Inferior parietal cortex (tissue), 1 donor: ENCODE measurements around the gene ZBTB16.

Experiments used
- DNase-seq: peaks from one replicate; pipeline ENCODE4 v3.0.0-alpha.2; 2016; ENCODE audit errors: extremely low spot score

The ZBTB16 gene

GRCh38 chr11:114281388-114281956 lies 222.0 kb downstream of the ZBTB16 start:
- DNase-seq: no peak

DNA sequence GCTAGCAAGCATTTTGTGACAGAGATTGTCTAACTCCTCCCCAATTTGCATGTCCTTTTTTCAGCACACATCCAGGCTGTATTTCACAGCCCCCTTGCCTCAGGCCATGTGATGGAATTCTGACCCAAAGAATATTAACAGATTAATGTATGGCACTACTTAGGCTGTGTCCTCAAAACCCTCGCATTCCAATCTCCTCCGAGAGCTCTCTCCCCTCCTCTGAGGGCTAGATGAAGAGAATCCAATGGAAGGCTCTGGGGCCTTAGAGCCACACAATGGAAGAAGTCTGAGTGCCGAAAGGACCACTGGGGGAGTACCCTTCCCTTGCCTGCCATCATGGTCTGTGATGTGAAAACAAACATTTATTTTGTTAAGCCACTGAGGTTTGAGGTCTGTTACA lies 223.0 kb downstream of the ZBTB16 start:
- no peak for DNase-seq

DNA sequence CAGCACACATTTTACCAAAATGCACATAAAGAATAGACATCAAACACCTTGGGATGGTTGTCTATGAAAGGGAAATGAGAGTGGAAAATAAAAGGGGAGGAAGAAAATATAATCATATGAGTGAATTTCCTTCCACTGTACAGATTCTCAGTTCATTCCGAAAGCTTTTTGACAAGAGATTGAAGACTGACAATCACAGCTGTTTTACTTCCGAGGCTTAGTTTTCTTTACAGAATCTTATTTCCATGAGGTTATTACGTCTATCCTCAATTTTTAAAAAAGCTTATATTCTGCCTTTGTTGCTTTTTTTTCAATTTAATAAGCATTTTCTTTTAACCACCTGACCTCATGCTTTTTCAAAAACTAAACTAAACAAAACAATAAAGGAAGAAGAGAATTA lies 223.9 kb downstream of the ZBTB16 start:
- DNase-seq: no peak

GRCh38 chr11:114284021-114284420 lies 224.5 kb downstream of the ZBTB16 start:
- no peak for DNase-seq

DNA sequence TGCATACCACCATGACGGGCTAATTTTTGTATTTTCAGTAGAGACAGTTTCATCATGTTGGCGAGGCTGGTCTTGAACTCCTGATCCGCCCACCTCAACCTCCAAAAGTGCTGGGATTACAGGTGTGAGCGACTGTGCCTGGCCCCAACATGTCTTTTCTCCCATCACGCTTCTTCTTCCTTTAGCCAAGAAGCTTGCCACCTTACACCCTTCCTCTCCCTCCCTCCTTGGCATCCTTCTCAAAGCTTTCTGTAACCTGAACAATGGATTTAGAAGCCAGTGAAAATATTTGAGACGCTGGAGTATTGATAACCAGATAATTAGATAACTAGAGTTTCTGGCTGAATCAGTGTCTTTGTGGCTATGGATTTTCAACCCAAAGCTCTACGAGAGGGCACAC lies 225.4 kb downstream of the ZBTB16 start:
- DNase-seq: no peak

DNA sequence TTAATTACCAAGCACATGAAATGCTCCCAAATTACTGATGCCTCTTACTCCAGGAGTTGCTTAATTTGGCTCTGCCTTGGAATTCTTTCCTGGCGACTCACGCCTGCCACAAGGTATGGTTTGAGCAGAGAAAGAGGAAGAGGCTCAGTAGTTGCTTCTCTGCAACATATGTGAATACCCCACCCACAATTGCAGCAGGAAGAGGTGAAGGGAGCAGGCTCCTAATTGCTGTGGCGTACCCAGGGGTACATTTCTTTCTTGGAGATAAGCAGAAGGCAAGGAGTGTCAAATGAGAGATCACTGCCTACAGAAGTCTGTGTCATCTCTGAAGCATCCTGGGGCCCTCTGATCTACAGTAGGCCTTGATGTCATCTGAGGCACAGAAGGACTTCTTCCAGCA lies 226.1 kb downstream of the ZBTB16 start:
- DNase-seq: no peak

GRCh38 chr11:114286229-114286628 lies 226.7 kb downstream of the ZBTB16 start:
- no peak for DNase-seq

GRCh38 chr11:114287154-114287553 lies 227.6 kb downstream of the ZBTB16 start:
- DNase-seq: no peak

DNA sequence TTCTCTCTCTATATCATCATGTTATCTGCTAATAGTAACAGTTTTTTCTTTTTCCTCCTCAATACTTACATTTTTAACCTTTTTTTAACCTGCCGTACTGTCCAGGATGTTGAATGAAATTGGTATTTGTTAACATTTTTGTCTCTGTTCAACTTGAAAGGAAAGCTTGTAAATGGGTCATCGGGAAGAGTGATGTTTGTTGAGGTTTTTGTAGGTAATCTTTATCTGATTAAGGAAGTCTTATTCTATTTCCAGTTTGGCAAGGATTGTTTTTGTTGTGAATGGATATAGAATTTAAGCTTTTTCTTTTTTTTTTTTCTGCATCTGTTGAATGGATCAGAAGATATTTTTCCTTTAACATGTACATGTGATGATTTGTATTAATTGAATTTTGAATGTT lies 228.6 kb downstream of the ZBTB16 start:
- DNase-seq: no peak

- no peak for DNase-seq
Measured at GRCh38 chr11:114289779-114290178, 230.3 kb downstream of the ZBTB16 start.

DNA sequence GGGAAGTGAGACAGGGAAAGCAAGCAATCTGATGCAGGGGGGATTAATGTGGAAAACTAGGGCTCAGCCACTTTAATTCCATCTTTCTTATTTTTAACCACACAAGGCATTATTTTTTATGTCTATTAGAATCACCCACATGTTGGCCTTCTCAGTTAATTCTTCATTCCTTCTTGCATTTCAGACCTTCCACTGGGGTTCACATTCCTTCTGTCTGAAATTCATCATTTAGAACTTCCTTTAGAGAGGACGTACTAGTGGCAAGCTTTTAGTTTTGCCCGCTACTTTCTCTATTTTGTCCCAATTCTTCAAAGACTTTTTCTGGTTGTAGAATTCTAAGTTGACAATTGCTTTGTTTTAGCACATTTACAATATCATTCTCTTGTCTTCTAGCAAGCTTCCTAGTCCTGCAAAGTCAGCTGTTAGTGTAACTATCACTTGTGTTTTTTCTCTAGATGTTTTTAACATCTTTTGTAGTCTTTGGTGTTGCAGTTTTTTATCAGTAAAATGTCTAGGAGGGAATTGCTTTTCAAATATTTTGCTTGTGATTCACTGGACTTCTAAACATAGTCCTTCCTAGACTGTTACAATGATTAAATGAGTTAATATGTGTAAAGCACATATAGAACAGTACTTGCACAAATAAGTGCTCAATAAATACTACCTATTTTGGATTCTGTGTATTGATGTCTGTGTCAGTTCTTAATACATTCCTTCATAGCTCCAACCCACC lies 231.2 kb downstream of the ZBTB16 start:
- no peak for DNase-seq

DNA sequence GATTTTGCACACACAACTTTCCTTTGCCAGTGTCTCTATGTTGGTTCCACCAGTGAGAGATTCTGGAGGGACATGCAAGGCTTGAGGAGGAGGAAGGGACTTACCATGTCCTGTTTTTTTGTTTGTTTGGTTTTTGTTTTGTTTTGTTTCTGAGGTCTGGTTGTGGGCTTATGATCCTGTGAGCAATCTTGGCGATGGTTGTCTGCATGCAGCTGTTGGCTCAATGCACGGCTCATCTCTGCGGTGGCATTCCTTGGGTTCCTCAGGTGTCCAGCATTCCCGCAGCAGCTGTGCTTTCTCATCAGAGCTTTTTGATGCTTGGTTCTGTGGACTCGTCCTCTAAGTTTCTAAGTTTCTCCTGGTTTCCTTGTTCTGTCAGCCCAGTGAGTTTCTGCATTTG lies 231.9 kb downstream of the ZBTB16 start:
- no peak for DNase-seq

DNA sequence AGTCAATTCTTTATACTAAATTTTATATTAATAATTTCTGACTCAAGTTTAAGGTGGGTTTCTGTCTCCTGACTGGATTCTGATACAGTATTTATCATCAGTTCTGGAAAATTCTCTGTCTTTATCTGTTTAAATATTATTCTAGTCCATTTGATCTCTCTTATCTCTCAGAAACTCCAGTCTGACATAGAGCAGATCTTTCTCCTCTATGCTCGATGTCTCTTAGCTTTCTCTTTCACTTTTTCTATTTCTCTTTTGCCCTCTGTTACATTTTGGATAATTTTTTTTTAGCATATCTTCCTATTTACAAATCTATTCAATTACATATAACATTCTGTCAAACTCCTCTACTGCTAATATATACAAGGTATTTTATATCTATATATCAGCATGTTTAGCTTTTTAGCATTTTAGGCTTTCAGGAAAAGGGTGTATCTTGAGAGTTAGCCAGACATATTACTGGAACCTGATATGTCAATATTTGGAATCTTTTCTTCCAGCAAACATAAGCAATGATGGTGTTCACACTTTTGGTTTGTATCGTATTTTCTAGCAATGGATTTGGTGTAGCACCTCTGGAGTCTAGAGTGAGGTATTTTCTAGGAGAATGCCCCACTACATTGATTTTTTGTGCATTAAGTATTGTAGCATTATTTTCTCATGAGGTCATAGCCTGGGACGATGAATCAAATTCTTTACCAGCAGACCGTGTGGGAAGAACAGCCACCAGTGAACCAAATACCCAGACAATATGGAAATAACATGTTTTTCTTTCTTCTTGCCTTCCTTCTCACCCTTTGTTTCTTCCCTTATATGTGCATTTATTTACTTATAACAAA lies 232.6 kb downstream of the ZBTB16 start:
- no peak for DNase-seq

- DNase-seq: no peak
Measured at GRCh38 chr11:114293201-114293711, 233.7 kb downstream of the ZBTB16 start.

DNA sequence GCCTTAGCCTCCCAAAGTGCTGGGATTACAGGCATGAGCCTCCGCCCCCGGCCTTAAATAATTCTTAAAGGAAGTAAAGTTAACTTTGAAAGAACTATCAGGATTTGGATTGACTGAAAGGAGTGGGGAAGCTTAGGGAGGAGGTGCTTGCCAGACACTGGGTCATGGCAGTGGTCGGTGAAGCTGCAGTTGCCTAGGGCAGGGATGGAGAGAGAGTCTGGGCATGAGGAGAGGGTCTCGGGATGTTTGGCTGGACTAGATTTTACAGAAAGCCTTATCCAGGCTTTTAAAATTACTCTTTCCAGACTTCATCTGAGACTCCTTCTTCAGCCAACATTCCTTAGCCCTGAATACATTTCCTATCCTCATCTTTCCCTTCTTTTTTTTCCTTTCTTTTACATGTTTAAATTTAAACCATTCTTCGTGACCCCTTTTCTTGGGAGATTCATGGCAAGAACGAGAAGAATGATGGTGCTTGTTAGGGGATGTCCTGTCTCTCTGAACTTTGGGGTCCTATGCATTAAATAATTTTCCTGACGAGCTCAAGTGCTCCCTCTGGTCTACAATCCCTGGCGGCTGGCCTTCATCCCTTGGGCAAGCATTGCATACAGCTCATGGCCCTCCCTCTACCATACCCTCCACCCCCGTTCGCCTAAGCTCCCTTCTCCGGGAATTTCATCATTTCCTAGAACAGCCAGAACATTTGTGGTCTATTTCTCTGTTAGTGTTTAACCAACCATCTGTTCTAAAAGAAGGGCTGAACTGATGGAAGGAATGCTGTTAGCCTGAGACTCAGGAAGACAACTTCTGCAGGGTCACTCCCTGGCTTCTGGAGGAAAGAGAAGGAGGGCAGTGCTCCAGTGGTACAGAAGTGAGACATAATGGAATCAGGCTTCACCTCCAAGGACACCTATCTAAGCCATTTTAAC lies 236.4 kb downstream of the ZBTB16 start, which contains the start of gene NNMT:
TSS of gene NNMT (plus strand) at position 724 of the 929 bp plus-strand sequence. CDS start at position 882, 158 bp downstream.
- DNase-seq: peak; percentile 25

DNA sequence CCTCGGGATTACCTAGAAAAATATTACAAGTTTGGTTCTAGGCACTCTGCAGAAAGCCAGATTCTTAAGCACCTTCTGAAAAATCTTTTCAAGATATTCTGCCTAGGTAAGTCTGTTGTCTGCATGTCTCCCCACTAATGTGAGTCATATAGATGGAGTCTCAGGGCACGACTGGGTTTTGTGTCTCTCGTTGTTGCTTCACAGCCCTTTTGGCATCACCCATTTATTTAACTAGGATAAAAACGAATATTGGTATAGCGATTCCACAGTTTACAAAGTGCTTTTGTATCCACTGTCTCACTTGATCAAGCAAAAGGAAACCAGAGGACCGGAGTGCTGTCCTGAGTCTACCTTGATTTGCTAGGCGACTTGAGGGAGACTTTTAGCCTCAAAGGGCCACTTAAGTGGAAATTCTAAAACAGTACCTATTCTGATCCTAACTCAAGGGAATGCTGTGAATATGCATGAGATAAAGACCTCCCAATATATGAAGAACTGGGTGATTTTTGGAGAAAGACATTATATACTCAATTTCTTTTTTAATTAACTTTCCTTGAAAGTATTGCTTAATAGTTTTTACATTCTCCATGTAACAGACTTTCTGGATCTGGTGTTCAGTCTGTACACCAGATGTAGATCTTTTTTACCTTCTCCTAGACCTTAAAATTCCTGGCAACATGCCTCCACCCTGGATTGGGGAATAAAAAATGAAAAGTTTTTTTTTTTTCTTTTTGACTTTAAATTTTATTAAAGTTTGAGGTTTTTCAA lies 237.3 kb downstream of the ZBTB16 start:
- peak; percentile 5 for DNase-seq

- no peak for DNase-seq
Measured at GRCh38 chr11:114297806-114298709, 238.5 kb downstream of the ZBTB16 start.

- no peak for DNase-seq
Measured at GRCh38 chr11:114298710-114299109, 239.2 kb downstream of the ZBTB16 start.
